ENCODE measurements around the gene CACNG7. TPM values are rescaled to one million over a fixed set of nuclear protein-coding genes. Genes with fewer than 3 reads are reported as not detected.

The CACNG7 gene
- polyA plus RNA-seq, 1 experiment: 8.6 TPM

DNA sequence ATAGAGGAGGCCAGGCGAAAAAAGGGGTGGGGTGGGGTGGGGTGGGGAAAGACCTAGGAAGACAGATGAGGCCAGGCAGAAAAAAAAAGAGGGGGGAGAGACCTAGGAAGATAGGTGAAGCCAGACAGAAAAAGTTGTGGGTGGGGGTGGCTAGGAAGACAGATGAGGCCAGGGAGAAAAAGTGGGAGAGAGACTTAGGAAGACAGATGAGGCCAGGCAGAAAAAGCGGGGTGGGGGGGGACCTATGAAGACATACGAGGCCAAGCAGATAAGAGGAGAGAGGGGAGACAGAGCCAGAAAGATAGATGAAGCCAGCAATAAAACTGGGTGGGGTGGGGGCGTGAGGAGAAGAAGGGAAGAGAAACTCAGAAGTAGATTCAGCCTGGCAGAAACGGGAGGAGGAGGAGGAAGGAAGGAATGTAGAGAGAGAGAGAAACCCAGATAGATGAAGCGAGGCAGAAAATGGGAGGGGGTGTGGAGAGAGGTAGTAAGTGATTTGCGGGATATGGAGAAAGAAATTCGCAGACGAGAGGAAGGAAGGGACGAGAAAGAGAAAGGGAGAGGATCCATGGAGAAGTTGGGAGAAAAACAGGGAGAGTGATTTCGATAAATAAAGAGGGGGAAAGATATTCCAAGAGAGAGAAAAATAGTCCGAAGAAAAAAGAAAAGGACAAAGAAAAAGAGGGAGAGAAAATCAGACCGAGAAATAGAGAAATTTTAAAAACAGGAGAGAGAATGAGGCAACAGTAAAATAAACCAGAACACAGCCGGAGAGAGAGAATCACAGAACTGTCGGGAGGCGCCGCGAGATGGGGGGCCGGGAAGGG is 70.1 kb downstream of the CACNG7 start:
- DNase-seq (ENCODE audit: low read depth, low spot score): no peak
- ChIA-PET POLR2A (no interaction called here), CTCF (interaction anchor here (1.7 kb wide), 1 partner anchor 51 kb away, joined by 7 read pairs; no protein-coding TSS in a partner anchor)
- H3K9me3 ChIP-seq (ENCODE audit: control insufficient read depth, insufficient read depth, low read length): peaks cover 6% of the 10 kb centered on the region; the same call in 1 of the 2 replicates
- H3K4me3 ChIP-seq (ENCODE audit: low read depth, low read length): peak overlapping the region; percentile 70
- H3K27me3 ChIP-seq (ENCODE audit: control insufficient read depth, insufficient read depth, low read length): no peaks in the 10 kb centered on the region
- no peak overlapping the region for H3K27ac ChIP-seq (ENCODE audit: low read depth, low read length)
- TF ChIP-seq, protein P1, sequence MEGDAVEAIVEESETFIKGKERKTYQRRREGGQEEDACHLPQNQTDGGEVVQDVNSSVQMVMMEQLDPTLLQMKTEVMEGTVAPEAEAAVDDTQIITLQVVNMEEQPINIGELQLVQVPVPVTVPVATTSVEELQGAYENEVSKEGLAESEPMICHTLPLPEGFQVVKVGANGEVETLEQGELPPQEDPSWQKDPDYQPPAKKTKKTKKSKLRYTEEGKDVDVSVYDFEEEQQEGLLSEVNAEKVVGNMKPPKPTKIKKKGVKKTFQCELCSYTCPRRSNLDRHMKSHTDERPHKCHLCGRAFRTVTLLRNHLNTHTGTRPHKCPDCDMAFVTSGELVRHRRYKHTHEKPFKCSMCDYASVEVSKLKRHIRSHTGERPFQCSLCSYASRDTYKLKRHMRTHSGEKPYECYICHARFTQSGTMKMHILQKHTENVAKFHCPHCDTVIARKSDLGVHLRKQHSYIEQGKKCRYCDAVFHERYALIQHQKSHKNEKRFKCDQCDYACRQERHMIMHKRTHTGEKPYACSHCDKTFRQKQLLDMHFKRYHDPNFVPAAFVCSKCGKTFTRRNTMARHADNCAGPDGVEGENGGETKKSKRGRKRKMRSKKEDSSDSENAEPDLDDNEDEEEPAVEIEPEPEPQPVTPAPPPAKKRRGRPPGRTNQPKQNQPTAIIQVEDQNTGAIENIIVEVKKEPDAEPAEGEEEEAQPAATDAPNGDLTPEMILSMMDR (IDR thresholded peaks at IDR 0.05; ENCODE audit: low read depth, low read length): no peak

GRCh38 chr19:53980539-53981375 is 71.7 kb downstream of the CACNG7 start:
- Histone ChIP-seq H3K9me3 (ENCODE audit: control insufficient read depth, insufficient read depth, low read length) (peaks cover 6% of the 10 kb centered on the region; the same call in 1 of the 2 replicates), H3K27ac (ENCODE audit: low read depth, low read length) (peak overlapping the region; percentile 47), H3K4me3 (ENCODE audit: low read depth, low read length) (peak overlapping the region; percentile 53), H3K27me3 (ENCODE audit: control insufficient read depth, insufficient read depth, low read length) (no peaks in the 10 kb centered on the region)
- no peak for DNase-seq (ENCODE audit: low read depth, low spot score)
- TF ChIP-seq, protein P1 (IDR thresholded peaks at IDR 0.05; ENCODE audit: low read depth, low read length): no peak
- POLR2A ChIA-PET: interaction anchor here (0.6 to 1.1 kb wide), 6 partner anchors 12 to 157 kb away, joined by 3 to 5 read pairs (median 4); partner anchors contain the start of gene CNOT3
- CTCF ChIA-PET: interaction anchor here (0.6 to 3.1 kb wide), 5 partner anchors 43 to 171 kb away, joined by 3 to 12 read pairs (median 5); no protein-coding TSS in a partner anchor

- H3K27me3 ChIP-seq (ENCODE audit: control insufficient read depth, insufficient read depth, low read length): no peaks in the 10 kb centered on the region
- ChIA-PET CTCF (interaction anchor here (1.0 to 3.1 kb wide), 3 partner anchors 42 to 74 kb away, joined by 3 to 12 read pairs (median 5); no protein-coding TSS in a partner anchor), POLR2A (no interaction called here)
- no peak overlapping the region for H3K4me3 ChIP-seq (ENCODE audit: low read depth, low read length)
- TF ChIP-seq, protein P1 (IDR thresholded peaks at IDR 0.05; ENCODE audit: low read depth, low read length): no peak
- peak overlapping the region; percentile 47 for H3K27ac ChIP-seq (ENCODE audit: low read depth, low read length)
- peaks cover 6% of the 10 kb centered on the region; the same call in 1 of the 2 replicates for H3K9me3 ChIP-seq (ENCODE audit: control insufficient read depth, insufficient read depth, low read length)
- DNase-seq (ENCODE audit: low read depth, low spot score): no peak
Measured at GRCh38 chr19:53981376-53981951, 72.4 kb downstream of the CACNG7 start.

DNA sequence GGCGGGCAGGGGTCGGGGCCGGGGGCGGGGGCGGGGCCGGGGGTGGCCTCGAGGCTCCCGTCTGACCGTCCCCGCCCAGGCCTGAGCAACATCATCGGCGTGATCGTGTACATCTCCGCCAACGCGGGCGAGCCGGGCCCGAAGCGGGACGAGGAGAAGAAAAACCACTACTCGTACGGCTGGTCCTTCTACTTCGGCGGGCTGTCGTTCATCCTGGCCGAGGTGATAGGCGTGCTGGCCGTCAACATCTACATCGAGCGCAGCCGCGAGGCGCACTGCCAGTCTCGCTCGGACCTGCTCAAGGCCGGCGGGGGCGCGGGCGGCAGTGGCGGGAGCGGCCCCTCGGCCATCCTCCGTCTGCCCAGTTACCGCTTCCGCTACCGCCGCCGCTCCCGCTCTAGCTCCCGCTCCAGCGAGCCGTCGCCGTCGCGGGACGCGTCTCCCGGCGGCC is 72.9 kb downstream of the CACNG7 start:
- DNase-seq (ENCODE audit: low read depth, low spot score): no peak
- TF ChIP-seq, protein P1 (IDR thresholded peaks at IDR 0.05; ENCODE audit: low read depth, low read length): no peak
- Histone ChIP-seq H3K27ac (ENCODE audit: low read depth, low read length) (no peak overlapping the region), H3K27me3 (ENCODE audit: control insufficient read depth, insufficient read depth, low read length) (no peaks in the 10 kb centered on the region), H3K9me3 (ENCODE audit: control insufficient read depth, insufficient read depth, low read length) (peaks cover 6% of the 10 kb centered on the region; the same call in 1 of the 2 replicates), H3K4me3 (ENCODE audit: low read depth, low read length) (peak overlapping the region; percentile 41)
- ChIA-PET POLR2A (no interaction called here), CTCF (interaction anchor here (1.0 to 3.1 kb wide), 2 partner anchors 42 to 48 kb away, joined by 3 to 12 read pairs; no protein-coding TSS in a partner anchor)
